ENCODE results near the gene CPA4. TPM values are rescaled to one million over a fixed set of nuclear protein-coding genes. Genes with fewer than 3 reads are reported as not detected.

CPA4 gene
- total RNA-seq, 1 experiment from 2014 or later: 22.1 TPM

- Histone ChIP-seq H3K79me2 (ENCODE audit: low read length) (no peaks in the 10 kb centered on the region), H3K9me2 (replicated peaks; ENCODE audit: low read length) (no peaks in the 10 kb centered on the region), H3K27ac (ENCODE audit: low read length) (no peak overlapping the region), H3K9me3 (ENCODE audit: low read length) (no peaks in the 10 kb centered on the region), H3F3A (ENCODE audit: low read length, unreplicated experiment) (no peaks in the 10 kb centered on the region), H3K4me2 (ENCODE audit: low read length) (no peak overlapping the region), H3K27me3 (ENCODE audit: low read length) (no peaks in the 10 kb centered on the region), H3K4me3 (ENCODE audit: low read length) (no peak overlapping the region), H3K4me1 (ENCODE audit: insufficient read depth, low read length) (peaks cover 11% of the 10 kb centered on the region), H4K20me1 (ENCODE audit: low read length) (no peaks in the 10 kb centered on the region), H3K9ac (ENCODE audit: low read length) (no peak overlapping the region), H2AFZ (ENCODE audit: low read length) (no peak overlapping the region), H3K36me3 (ENCODE audit: low read depth, low read length) (no peaks in the 10 kb centered on the region)
- POLR2A ChIA-PET (ENCODE audit: unreplicated experiment): no interaction called here
- no TSS peak for BruUV-seq (replicated peaks)
- ATAC-seq (no peak), DNase-seq (no peak)
- intact Hi-C loops (cut with micrococcal nuclease): loop anchor here (5.0 kb wide), 1 partner anchor 113 kb away; no protein-coding TSS in a partner anchor
- CTCF ChIA-PET: no interaction called here
- TF ChIP-seq EZH2phosphoT487 (IDR thresholded peaks at IDR 0.05; ENCODE audit: borderline replicate concordance, low read length) (no peak), EZH2 (IDR thresholded peaks at IDR 0.05; ENCODE audit: low read length, unreplicated experiment) (no peak), CTCF (conservative IDR thresholded peaks at IDR 0.05; ENCODE audit: low read depth, low read length) (no peak)
Observed at GRCh38 chr7:130349911-130350782, 57.2 kb downstream of the CPA4 start.

GRCh38 chr7:130350945-130351790 is 58.2 kb downstream of the CPA4 start:
- H3F3A ChIP-seq (ENCODE audit: low read length, unreplicated experiment): no peaks in the 10 kb centered on the region
- H3K4me2 ChIP-seq (ENCODE audit: low read length): no peak overlapping the region
- no peaks in the 10 kb centered on the region for H3K9me3 ChIP-seq (ENCODE audit: low read length)
- no peak overlapping the region for H3K9ac ChIP-seq (ENCODE audit: low read length)
- peaks cover 20% of the 10 kb centered on the region for H3K4me1 ChIP-seq (ENCODE audit: insufficient read depth, low read length)
- H3K79me2 ChIP-seq (ENCODE audit: low read length): no peaks in the 10 kb centered on the region
- H3K9me2 ChIP-seq (replicated peaks; ENCODE audit: low read length): no peaks in the 10 kb centered on the region
- ATAC-seq: no peak
- no peaks in the 10 kb centered on the region for H3K36me3 ChIP-seq (ENCODE audit: low read depth, low read length)
- H3K4me3 ChIP-seq (ENCODE audit: low read length): no peak overlapping the region
- TF ChIP-seq EZH2 (IDR thresholded peaks at IDR 0.05; ENCODE audit: low read length, unreplicated experiment): no peak
- TF ChIP-seq EZH2phosphoT487 (IDR thresholded peaks at IDR 0.05; ENCODE audit: borderline replicate concordance, low read length): no peak
- TF ChIP-seq CTCF (conservative IDR thresholded peaks at IDR 0.05; ENCODE audit: low read depth, low read length): no peak
- no peaks in the 10 kb centered on the region for H3K27me3 ChIP-seq (ENCODE audit: low read length)
- no peak for DNase-seq
- H4K20me1 ChIP-seq (ENCODE audit: low read length): no peaks in the 10 kb centered on the region
- POLR2A ChIA-PET (ENCODE audit: unreplicated experiment): no interaction called here
- BruUV-seq (replicated peaks): no TSS peak
- CTCF ChIA-PET: no interaction called here
- intact Hi-C loops (cut with micrococcal nuclease): loop anchor here (5.0 kb wide), 1 partner anchor 114 kb away; no protein-coding TSS in a partner anchor
- H2AFZ ChIP-seq (ENCODE audit: low read length): no peak overlapping the region
- no peak overlapping the region for H3K27ac ChIP-seq (ENCODE audit: low read length)

Data from PC-3 (cell line).